ENCODE measurements around the gene KIZ. TPM values are rescaled to one million over a fixed set of nuclear protein-coding genes. Genes with fewer than 3 reads are reported as not detected.

Gene KIZ
- total and polyA plus RNA-seq, 2 of the 4 experiments (the other 2 are of a cell fraction): 9.9 to 14.0 TPM

DNA sequence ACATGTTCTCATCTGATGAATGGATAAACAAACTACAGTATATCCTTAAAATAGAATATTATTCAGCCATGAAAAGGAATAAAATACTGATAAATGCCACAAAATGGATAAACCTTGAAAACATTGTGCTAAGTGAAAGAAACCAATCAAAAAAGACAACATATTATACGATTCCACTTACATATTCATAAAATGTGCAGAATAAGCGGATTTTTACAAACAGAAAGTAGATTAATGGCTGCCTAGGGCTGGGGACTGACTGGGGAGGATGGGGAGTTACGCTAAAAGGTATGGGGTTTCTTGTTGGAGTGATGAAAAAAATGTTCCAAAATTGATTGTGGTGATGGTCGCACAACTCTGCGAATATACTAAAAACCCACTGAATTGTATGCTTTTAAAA, 29.4 kb downstream of the KIZ start:
- H3K9me1 ChIP-seq (ENCODE audit: insufficient read depth, low read length): peaks cover 8% of the 10 kb centered on the region
- H3K79me1 ChIP-seq (ENCODE audit: low read depth in 1 of 2, low read length in 2 of 2): no peaks in the 10 kb centered on the region
- no peak overlapping the region for H3K14ac ChIP-seq (replicated peaks; ENCODE audit: low read depth, low read length)
- H2AFZ ChIP-seq (replicated peaks; ENCODE audit: low read length, poor library complexity): no peak overlapping the region
- WGBS, 2 experiments (ENCODE audit: extremely low coverage in 2 of 2, insufficient read length in 1 of 2): no CpG with 5 or more reads among the region's 5 CpGs
- H3K18ac ChIP-seq (ENCODE audit: low read depth, low read length): no peak overlapping the region
- no peak overlapping the region for H3K56ac ChIP-seq (ENCODE audit: extremely low read depth, insufficient read depth, low read length)
- intact Hi-C loops (cut with micrococcal nuclease): no loop called here
- DNase-seq: no peak
- no peak overlapping the region for H3K4ac ChIP-seq (ENCODE audit: low read depth, low read length)
- no peak overlapping the region for H3K4me3 ChIP-seq (ENCODE audit: insufficient read depth, low read depth, low read length)
- no peak for ATAC-seq (ENCODE audit: low read depth)
- no peak overlapping the region for H2BK20ac ChIP-seq (ENCODE audit: low read depth, low read length)
- BruUV-seq (replicated peaks): no TSS peak
- no peak overlapping the region for H4K5ac ChIP-seq (ENCODE audit: low read depth, low read length)
- no peaks in the 10 kb centered on the region for H3K9me3 ChIP-seq (ENCODE audit: control insufficient read depth, insufficient read depth, low read length)
- peaks cover 5% of the 10 kb centered on the region for H3K4me1 ChIP-seq (ENCODE audit: control insufficient read depth, insufficient read depth, low read length)
- in situ Hi-C loops (cut with MboI; ENCODE audit: low sequenced_read_pairs): no loop called here
- dilution Hi-C loops (cut with HindIII; ENCODE audit: low sequenced_read_pairs, unreplicated experiment): no loop called here
- CTCF ChIA-PET: no interaction called here
- H3K9ac ChIP-seq (ENCODE audit: low read depth, low read length): no peak overlapping the region
- no peak overlapping the region for H2BK15ac ChIP-seq (ENCODE audit: low read depth, low read length)
- no peak overlapping the region for H2BK5ac ChIP-seq (ENCODE audit: low read depth, low read length, poor library complexity, severe bottlenecking)
- H3K23ac ChIP-seq (ENCODE audit: low read depth, low read length): no peak overlapping the region
- no peak overlapping the region for H3K27ac ChIP-seq (ENCODE audit: insufficient read depth, low read length)
- H3K4me2 ChIP-seq (ENCODE audit: low read depth, low read length): no peak overlapping the region
- TF ChIP-seq, protein P1, sequence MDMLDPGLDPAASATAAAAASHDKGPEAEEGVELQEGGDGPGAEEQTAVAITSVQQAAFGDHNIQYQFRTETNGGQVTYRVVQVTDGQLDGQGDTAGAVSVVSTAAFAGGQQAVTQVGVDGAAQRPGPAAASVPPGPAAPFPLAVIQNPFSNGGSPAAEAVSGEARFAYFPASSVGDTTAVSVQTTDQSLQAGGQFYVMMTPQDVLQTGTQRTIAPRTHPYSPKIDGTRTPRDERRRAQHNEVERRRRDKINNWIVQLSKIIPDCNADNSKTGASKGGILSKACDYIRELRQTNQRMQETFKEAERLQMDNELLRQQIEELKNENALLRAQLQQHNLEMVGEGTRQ (IDR thresholded peaks at IDR 0.05; ENCODE audit: low read depth, low read length): no peak
- TF ChIP-seq MAFK (IDR thresholded peaks at IDR 0.05; ENCODE audit: low read depth, low read length) (peak; percentile 73), FOS (IDR thresholded peaks at IDR 0.05; ENCODE audit: low read depth, low read length) (no peak)
- peaks cover 2% of the 10 kb centered on the region; the same call in 1 of the 2 replicates for H3K36me3 ChIP-seq (ENCODE audit: control insufficient read depth, insufficient read depth, low read length)
- no peak overlapping the region for H2AK5ac ChIP-seq (ENCODE audit: low read depth, low read length)
- no peak overlapping the region for H4K91ac ChIP-seq (ENCODE audit: insufficient read depth, low read depth, low read length)
- POLR2A ChIA-PET (ENCODE audit: unreplicated experiment): no interaction called here
- H4K20me1 ChIP-seq (ENCODE audit: insufficient read depth, low read length): no peaks in the 10 kb centered on the region
- H2BK120ac ChIP-seq (ENCODE audit: low read depth, low read length): no peak overlapping the region
- no peak overlapping the region for H2AK9ac ChIP-seq (replicated peaks; ENCODE audit: low read depth, low read length, poor library complexity)
- no peak overlapping the region for H4K8ac ChIP-seq (ENCODE audit: low read depth in 2 of 2, low read length in 2 of 2)
- no peaks in the 10 kb centered on the region for H3K27me3 ChIP-seq (ENCODE audit: control insufficient read depth, insufficient read depth, low read length)

Measured in IMR-90 (cell line).